Stimulated activated CD4-positive, alpha-beta T cell treated with anti-CD3 and anti-CD28 coated beads, Interleukin-15, amount 100 ng/mL, for 48 hours (primary cell): ENCODE measurements around the gene PLXNA1.

Experiments
- DNase-seq, 2 donors: peaks; one replicate each; pipeline ENCODE4 v3.0.0-alpha.2; 2020; ENCODE audit warnings: low read depth in 2 of 2

PLXNA1 gene

GRCh38 chr3:126987596-126987995, 4.7 kb downstream of the PLXNA1 start:
- DNase-seq: no peak

GRCh38 chr3:126988451-126989021, 5.6 kb downstream of the PLXNA1 start:
- no peak for DNase-seq

GRCh38 chr3:126989316-126990023, 6.6 kb downstream of the PLXNA1 start:
- DNase-seq: no peak

- DNase-seq: no peak
Measured at GRCh38 chr3:126990024-126990700, 7.2 kb downstream of the PLXNA1 start.

GRCh38 chr3:126990890-126991289, 8.0 kb downstream of the PLXNA1 start:
- no peak for DNase-seq

GRCh38 chr3:126991366-126992200, 8.7 kb downstream of the PLXNA1 start:
- no peak for DNase-seq

GRCh38 chr3:126992216-126992615, 9.3 kb downstream of the PLXNA1 start:
- DNase-seq: no peak

GRCh38 chr3:126992776-126993175, 9.9 kb downstream of the PLXNA1 start:
- DNase-seq: no peak

- DNase-seq: no peak
Measured at GRCh38 chr3:126993436-126993835, 10.5 kb downstream of the PLXNA1 start.

GRCh38 chr3:126994661-126995245, 11.8 kb downstream of the PLXNA1 start:
- no peak for DNase-seq

GRCh38 chr3:126995254-126995780, 12.4 kb downstream of the PLXNA1 start:
- no peak for DNase-seq

GRCh38 chr3:126995926-126996512, 13.1 kb downstream of the PLXNA1 start:
- DNase-seq: no peak

- no peak for DNase-seq
Measured at GRCh38 chr3:126996905-126997304, 14.0 kb downstream of the PLXNA1 start.

- DNase-seq: no peak
Measured at GRCh38 chr3:126997455-126998038, 14.6 kb downstream of the PLXNA1 start.

GRCh38 chr3:126998320-126998719, 15.4 kb downstream of the PLXNA1 start:
- DNase-seq: no peak

- no peak for DNase-seq
Measured at GRCh38 chr3:126998728-126999127, 15.8 kb downstream of the PLXNA1 start.

GRCh38 chr3:126999383-126999782, 16.5 kb downstream of the PLXNA1 start:
- DNase-seq: no peak

GRCh38 chr3:127000119-127000518, 17.2 kb downstream of the PLXNA1 start:
- no peak for DNase-seq

GRCh38 chr3:127000761-127001160, 17.8 kb downstream of the PLXNA1 start:
- DNase-seq: no peak

- no peak for DNase-seq
Measured at GRCh38 chr3:127001486-127002194, 18.7 kb downstream of the PLXNA1 start.
